Ecto neural progenitor cell (in vitro differentiated cells): ENCODE data around the gene HTR2C.
"Not testable (repeated sequence)": the region's sequence is repeated elsewhere in the genome, so short reads cannot be mapped to it uniquely, and the experiment has no call there.

ENCODE experiments used
- DNase-seq: peaks from one replicate; pipeline ENCODE4 v3.0.0-alpha.2; 2018; ENCODE audit warnings: low spot score

HTR2C gene

DNA sequence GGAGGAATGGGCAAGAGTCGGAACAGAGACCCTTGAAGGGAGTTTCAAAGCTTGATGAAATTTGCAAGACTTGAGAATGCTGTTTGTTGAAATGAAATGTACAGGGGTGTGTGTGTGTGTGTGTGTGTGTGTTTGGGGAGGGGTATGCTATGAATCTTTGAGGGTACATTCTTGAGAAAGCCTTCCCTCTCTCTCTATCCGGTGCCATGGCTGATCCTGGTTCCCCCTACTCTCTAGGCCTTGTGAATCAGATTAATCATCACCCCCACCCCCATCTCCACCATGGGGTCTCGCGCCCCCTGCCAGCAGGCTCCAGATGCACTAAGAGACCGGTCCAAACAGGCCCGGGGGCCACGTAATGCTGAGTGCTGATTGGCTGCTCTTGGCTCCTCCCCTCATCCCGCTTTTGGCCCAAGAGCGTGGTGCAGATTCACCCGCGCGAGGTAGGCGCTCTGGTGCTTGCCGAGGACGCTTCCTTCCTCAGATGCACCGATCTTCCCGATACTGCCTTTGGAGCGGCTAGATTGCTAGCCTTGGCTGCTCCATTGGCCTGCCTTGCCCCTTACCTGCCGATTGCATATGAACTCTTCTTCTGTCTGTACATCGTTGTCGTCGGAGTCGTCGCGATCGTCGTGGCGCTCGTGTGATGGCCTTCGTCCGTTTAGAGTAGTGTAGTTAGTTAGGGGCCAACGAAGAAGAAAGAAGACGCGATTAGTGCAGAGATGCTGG, at the start of gene HTR2C:
Gene HTR2C (plus strand): TSS at position 441 of the 729 bp plus-strand sequence. CDS start 142,851 bp downstream, outside the sequence.
- DNase-seq, result peak; percentile 55

DNA sequence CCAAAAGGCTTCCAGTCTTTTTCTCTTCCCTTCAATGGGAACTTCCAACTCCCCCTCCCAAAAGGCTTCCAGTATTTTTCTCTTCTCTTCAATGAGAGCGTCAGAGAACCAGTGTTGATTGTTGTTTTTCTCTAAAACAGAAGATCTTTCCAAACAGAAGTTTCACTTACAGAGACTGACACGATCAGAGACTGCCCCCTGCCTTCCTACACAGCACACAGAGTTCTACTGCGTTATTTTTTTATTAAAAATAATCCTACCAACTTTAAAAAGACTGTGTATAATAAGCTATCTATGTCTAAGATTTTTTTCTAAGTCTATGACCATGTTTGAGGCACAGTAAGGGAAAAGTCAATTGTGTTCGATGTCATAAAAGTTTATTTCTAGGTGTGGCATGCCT, 3.5 kb upstream of the HTR2C start:
- no peak for DNase-seq

DNA sequence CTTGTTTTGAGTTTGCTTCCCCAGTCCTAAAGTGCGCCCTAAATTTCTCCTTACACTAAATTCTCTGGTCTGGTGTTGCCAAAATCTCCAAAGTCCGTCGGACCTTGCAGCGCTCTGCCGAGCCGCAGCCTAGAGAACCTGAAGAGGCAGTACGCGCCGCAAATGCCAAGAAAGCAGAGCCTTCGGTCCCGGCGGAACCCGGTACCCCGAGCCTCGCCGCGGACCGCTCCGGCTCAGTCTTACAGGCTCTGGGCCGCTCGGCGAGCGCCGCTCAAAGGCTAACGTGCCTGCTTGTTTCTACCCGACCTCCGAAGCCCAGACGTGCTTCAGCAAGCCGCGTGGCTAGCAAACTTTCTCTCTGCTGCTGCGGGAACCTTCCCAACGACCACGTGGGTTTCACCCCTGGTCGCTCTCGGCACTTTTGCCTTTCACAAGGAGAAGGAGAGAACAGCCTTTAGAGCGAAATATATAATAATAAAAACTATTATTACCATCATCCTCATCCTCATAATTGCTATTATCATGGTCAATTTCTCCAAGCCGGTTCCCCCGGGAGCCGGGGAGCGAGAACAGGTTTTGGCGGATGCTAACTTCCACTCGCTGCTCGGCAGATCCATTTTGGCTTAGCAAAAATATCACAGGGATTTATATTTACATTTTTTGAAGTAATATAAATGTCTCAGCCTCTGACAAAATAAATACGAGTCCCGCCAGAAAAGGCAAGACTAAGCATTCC, 2.2 kb upstream of the HTR2C start:
- DNase-seq, result peak; percentile 67

DNA sequence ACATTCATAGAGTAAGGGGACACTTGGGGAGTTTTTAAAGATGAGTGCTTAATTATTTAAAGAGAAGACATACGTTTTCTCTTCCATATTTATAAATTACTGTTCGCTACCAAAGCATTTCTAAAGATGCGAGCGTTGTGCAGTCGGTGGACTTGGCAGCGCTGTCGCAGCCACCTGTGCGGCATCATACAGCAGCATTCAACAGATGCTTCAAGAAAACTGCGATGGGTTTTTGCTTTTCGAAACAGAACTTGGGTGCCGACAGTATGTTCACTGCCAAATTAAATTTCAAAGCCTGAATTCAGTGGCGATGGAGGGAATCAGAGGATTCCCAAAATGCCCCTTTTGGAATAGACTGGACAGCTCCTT, 1.6 kb upstream of the HTR2C start:
- no peak for DNase-seq

DNA sequence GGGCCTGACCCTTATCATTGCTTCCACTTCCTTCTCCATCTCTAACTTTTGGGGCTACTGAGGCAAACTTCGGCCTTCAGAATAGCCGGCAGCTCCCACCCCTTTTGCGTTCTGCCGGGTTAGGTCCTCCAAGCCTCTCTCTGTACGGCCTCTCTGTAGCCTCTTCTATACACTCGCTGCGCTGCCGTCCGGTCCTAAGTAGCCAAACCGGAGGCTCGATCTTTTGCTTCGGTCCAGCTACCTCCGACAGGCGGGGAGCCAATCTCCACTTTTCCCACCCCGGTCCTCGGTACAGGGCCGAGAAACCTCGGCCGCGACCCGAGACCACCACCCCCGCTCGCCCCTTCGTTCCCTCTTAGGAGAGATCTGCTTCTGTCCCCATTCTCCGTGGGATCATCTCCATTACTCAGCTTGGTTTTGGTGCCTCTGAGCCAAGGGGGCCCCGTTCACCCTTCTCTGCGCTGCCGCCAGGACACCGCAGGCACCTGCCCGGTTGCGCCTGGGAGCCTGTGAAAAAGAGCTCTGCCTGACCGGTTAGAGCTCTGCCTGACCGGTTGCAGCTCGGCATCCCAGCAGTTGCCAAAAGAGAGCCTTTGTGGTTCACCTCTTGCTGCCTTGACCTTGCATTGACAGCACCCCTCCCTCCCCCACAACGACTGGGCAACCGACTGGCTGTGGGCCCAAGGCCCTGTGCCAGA, 1.0 kb upstream of the HTR2C start:
- DNase-seq, result peak; percentile 56

DNA sequence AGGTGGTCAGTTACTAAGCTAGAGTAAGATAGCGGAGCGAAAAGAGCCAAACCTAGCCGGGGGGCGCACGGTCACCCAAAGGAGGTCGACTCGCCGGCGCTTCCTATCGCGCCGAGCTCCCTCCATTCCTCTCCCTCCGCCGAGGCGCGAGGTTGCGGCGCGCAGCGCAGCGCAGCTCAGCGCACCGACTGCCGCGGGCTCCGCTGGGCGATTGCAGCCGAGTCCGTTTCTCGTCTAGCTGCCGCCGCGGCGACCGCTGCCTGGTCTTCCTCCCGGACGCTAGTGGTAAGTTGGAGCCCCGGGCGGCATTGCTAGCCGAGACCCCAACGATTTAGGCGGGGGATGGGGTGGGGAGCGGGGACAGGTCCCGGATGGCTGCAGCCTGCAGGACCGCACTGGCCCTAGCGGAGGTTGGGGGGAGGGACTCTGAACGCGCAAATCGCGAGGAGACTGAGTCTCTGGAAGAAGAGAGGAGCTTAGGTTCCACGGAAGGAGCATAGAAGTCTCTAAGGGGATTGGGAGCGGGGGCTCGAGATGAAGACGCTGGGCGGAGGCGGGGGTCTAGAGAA, 573 bp downstream of the HTR2C start:
- peak; percentile 75 for DNase-seq

DNA sequence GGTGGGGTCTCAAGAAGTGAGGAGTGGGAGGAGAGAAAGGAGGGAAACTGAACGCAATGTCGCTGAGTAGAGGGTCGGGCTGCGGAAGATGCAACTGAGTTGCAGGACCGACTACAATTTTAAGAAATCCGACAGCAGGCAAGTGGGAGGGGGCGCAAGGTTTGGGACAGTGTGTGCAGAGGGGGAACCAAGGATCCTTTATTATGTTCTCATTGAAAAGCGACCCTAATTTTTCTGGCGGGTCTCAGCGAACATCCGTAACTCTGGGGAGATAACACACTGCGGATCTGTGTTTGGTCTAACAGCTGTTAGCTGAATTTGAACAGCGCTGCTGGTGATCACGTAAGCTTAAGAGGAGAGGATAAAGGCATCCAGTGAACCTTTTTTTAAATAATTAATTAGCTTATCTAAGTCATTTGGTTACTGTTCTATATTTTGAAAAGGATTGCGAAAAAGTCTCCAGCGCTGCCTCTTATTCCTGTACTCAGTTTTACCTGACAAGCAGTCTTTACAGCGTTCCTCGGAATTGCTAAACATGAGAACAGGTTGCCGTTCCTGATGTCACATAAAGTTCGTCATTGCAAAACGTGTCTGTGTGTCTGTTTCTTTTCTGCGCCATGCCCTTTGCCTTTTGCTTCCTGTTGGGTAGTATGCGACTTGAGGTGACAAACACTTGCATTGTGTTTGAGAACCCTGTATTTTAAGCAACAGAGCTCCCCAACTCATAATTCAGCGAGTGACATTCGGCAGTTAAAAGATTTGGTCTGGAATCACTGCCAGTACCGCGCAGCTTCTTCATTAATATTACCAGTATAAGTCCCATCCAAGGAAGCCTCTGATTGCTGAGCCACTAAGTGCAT, 1.3 kb downstream of the HTR2C start:
- no peak for DNase-seq

DNA sequence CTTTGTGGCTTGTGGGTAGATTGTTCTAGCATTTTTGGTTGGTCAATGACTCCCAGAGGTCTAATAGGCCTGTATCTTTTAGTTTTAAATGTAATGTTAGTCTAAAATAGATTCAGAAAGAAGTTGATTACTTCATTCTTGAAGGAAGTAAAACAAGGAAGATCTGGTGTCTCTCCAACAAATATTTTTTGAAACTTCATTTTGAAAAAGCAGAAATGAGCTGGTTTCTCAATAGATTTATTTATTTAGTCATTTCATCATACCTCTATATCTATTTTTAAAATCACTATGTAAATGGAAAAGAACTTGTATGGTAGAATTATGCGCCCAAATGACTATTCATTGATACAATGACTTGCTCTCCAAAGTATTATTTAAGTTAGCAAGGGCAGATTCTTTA, 7.2 kb downstream of the HTR2C start:
- DNase-seq, result no peak

DNA sequence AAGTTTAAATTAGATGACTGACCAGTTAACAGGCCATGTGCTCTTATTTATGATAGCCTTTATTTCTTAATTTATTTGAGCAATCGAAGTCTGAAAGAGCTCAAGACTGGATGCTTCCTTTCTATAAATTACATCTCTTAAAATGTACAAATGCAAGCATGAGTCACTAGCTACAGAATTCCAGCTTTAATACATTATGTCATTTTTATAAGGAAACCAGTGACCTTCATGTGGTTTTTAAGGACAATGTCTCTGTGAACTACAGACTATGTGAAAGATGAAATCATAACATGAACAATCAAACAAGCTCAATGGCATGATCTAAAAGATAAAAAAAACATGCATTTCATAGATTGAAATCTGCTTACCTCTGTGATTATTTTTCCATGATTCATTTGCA, 15.4 kb downstream of the HTR2C start:
- no peak for DNase-seq

DNA sequence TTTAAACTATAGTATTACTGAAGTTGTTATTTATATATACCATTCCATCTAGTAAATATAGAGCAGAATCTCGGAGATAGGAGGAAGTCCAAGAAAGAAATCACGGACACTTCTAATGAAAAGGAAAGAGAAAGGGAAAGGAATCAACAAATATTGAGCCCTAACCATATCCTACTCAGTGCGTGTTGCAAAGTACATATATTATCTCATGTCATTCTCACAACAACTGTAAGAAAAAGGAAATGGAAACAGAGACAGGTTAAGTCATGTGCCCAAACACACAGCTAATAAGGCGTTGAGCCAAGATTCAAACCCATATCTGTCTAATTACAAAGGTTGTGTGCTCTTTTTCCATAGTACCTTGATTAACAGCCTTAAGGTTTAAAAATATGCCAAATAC, 16.0 kb downstream of the HTR2C start:
- no peak for DNase-seq

DNA sequence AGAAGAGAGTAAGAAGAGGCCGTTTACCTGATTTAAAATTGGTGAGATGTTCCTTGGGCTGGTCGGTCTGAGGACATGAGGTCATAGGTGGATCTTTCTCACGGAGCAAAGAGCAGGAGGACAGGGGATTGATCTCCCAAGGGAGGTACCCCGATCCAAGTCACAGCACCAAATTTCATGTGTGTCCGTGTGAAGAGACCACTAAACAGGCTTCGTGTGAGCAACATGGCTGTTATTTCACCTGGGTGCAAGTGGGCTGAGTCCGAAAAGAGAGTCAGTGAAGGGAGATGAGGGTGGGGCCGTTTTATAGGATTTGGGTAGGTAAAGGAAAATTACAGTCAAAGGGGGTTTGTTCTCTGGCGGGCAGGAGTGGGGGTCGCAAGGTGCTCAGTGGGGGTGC, 22.7 kb downstream of the HTR2C start:
- DNase-seq, result not testable (repeated sequence)

DNA sequence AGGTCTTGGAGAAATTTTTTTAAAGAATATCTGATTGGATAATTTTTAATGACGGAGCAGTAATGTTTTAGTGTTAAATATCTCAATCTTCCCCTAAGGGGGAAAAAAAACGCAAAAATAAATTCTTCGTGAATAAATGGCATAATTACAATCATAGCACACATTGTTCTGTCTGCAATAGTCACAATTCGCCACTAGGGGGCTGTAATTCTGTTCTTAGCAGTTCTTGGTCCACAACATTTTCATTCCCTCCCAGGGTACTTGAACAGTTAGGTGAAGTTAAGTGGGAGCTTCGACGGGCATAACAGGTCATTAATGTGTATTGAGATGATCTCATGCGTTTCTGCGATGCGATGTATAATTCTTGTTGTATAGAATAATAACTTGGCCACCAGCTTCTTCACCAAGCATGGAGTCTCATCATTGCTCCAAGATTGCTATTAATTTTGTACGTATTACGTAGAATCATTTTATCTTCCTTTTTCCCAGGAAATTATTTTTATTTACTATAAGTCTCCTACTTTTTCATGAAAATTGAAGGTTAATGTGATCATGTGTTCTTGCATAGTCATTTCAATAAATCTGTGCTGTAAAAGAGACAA, 27.2 kb downstream of the HTR2C start:
- DNase-seq, result peak; percentile 48

DNA sequence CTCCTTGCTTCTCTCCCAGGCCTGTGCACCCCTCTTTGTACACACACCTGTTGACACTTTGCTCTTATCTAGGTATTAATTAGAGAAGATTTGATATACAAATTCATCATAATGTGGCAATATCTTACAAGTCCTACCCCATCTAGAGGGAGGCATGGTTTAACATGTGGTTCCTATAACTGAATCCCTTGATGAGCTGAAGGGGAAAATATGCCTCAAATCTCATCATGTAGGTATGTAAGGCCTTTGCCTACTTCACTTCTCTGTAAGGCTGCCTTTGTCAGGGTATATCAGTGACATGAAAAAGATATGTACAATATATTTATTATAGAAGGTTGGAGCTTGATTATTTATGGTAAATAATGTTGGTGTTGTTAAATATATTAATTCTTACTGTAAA, 31.9 kb downstream of the HTR2C start:
- no peak for DNase-seq

DNA sequence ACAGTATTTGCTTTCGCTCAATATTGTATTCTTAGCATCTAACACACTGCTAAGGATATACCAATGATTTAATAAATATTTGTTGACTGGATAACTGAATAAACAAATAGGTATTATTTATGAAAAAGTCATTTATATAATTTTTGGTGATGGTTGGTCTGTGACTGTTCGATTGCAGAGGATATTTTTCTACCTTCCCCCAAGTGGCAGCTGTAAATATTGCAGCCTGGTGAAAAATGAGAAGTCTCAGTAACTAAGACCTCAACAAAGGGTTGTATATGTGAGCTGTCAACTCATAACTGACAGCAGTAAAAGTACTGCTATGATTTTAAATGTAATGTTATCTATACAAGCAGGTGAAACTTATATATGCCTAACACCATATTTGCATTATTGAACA, 36.0 kb downstream of the HTR2C start:
- DNase-seq, result no peak

DNA sequence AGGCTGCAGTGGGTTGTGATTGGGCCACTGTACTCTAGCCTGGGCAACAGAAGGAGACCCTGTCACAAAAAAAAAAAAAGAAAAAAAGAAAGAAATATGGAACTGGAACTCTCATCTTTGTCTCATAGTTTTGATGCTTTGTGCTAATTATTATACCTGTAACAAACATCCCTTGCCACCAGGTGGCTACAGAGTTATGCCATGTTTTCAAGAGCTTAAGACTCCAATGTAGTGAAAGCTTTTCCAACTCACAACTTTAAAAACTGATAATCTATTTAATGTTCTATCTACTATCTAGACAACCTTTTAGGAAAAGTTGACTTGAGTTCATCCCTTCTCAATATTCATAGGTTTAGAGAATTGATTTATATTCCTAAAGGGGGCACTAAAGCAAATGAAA, 42.4 kb downstream of the HTR2C start:
- DNase-seq, result no peak

DNA sequence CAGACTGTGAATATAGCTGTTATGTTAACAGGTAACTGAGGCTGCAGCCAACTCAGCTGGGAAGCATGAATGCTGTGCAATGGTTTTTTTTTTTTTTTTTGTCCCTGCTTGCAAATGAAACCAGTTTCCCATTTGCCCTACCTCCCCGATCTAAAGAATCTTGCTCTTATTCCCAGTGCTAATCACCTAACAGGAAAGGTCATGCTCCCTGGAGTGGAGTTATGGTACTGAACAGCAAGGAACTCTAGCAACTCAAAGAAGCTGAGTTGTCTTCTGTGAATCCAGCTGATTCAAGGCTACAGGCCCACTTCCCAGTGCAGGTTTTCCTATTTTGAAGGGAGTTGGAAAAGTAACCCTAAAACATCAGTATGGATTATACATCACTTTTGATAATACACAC, 52.1 kb downstream of the HTR2C start:
- DNase-seq, result no peak

DNA sequence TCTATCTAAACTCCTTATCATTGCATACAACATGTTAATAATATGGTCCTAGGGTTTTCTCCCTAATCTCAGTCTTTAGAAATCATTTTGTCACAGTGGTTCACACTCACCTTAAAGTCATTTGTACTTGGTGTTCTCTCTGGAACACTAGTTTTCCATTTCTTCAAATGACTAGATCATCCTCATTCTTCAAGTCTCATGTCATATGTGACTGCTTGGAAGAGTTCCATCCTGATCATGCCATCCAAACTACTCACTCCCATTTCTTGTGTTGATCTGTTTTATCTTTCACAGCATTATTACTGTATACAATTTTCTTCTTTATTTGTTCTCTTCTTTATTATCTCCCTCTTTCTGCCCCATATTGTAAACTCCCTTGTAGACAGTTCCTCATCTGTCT, 66.5 kb downstream of the HTR2C start:
- DNase-seq, result no peak

DNA sequence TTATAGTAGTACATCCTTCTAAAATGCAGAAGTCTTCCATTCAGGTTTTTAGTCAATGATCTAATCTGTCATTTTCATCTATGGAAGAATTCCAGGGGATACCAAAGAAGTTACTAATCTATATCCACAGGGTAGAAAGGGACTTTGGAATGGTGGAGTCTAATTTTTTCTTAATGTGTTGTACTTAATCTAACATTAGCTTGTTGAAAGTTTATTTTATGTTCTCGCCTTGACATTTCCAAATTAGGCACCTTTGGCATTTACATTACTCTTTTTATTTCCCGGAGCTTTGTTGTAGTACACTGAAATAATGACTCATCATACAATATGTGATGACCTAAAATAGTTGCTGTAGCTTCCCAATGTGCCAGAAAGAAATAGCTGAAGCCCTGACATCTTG, 91.5 kb downstream of the HTR2C start:
- DNase-seq, result no peak

DNA sequence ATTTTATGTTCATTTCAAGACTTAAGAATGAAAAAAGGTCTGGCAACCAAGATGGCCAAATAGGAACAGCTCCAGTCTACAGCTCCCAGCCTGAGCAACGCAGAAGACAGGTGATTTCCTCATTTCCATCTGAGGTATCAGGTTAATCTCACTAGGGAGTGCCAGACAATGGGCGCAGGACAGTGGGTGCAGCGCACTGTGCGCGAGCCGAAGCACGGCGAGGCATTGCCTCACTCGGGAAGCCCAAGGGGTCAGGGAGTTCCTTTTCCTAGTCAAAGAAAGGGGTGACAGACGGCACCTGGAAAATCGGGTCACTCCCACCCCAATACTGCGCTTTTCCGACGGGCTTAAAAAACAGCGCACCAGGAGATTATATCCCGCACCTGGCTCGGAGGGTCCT, 116.6 kb downstream of the HTR2C start:
- DNase-seq, result not testable (repeated sequence)

DNA sequence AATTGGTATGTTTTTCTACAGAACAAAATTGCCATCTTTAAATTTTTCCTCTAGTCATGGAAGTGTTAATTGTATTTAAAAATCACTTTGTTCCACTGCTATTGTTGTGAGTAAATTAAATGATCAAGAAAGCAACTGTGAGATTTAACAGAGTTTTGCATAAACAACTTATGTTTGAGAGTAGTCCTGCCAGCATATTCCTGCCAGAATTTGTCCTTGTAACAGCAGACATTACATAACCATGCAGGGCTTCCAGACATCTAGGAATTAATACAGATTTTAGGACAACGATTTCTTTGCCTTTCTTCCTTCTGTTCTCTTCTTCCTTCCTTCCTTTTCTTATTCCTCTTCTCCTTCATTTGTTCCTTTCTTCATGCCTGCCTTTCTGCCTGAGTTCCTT, 125.5 kb downstream of the HTR2C start:
- DNase-seq, result no peak

DNA sequence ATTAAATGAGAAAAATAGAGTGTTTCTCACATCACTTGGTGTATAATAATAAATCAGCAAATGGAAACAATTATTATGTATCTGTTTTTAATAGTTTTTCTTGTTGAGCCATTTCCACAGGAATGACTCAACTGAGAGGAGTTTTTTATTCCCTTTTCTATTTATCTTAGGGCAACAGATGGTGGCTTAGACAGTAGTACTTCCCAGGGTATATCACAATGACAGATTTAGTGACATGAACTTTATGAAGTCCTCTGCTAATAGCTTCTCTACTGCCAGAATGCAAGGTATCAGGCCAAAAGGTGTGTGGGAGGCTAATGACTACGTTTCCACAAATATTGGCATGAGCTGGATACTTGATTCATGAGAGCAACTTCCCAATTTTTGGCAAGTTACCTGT, 126.7 kb downstream of the HTR2C start:
- no peak for DNase-seq
